ENCODE data around the gene ATP11C.

The ATP11C gene

GRCh38 chrX:139820358-139820984 is 112.4 kb downstream of the ATP11C start:
- Histone ChIP-seq H3K9me3 (ENCODE audit: control insufficient read depth, low read length) (no peaks in the 10 kb centered on the region), H3K9ac (ENCODE audit: low read length) (no peak overlapping the region), H3K4me3 (ENCODE audit: low read length) (no peak overlapping the region), H3K27me3 (ENCODE audit: control insufficient read depth, insufficient read depth, low read length) (no peaks in the 10 kb centered on the region), H3K4me1 (ENCODE audit: control insufficient read depth, insufficient read depth, low read length) (peaks cover 9% of the 10 kb centered on the region), H3K36me3 (ENCODE audit: control insufficient read depth, insufficient read depth, low read length) (no peaks in the 10 kb centered on the region)

- no peaks in the 10 kb centered on the region for H3K9me3 ChIP-seq (ENCODE audit: control insufficient read depth, low read length)
- no peak overlapping the region for H3K4me3 ChIP-seq (ENCODE audit: low read length)
- H3K27me3 ChIP-seq (ENCODE audit: control insufficient read depth, insufficient read depth, low read length), result no peaks in the 10 kb centered on the region
- H3K4me1 ChIP-seq (ENCODE audit: control insufficient read depth, insufficient read depth, low read length), result peaks cover 3% of the 10 kb centered on the region
- H3K9ac ChIP-seq (ENCODE audit: low read length), result no peak overlapping the region
- no peaks in the 10 kb centered on the region for H3K36me3 ChIP-seq (ENCODE audit: control insufficient read depth, insufficient read depth, low read length)
Observed at GRCh38 chrX:139816204-139816603, 116.6 kb downstream of the ATP11C start.

- Histone ChIP-seq H3K4me1 (ENCODE audit: control insufficient read depth, insufficient read depth, low read length) (peaks cover 3% of the 10 kb centered on the region), H3K36me3 (ENCODE audit: control insufficient read depth, insufficient read depth, low read length) (no peaks in the 10 kb centered on the region), H3K9me3 (ENCODE audit: control insufficient read depth, low read length) (no peaks in the 10 kb centered on the region), H3K4me3 (ENCODE audit: low read length) (no peak overlapping the region), H3K9ac (ENCODE audit: low read length) (no peak overlapping the region), H3K27me3 (ENCODE audit: control insufficient read depth, insufficient read depth, low read length) (no peaks in the 10 kb centered on the region)
Observed at GRCh38 chrX:139815771-139816170, 117.1 kb downstream of the ATP11C start.

GRCh38 chrX:139811942-139812629 is 120.8 kb downstream of the ATP11C start:
- Histone ChIP-seq H3K4me3 (ENCODE audit: low read length) (no peak overlapping the region), H3K4me1 (ENCODE audit: control insufficient read depth, insufficient read depth, low read length) (peaks cover 3% of the 10 kb centered on the region), H3K9ac (ENCODE audit: low read length) (no peak overlapping the region), H3K9me3 (ENCODE audit: control insufficient read depth, low read length) (no peaks in the 10 kb centered on the region), H3K36me3 (ENCODE audit: control insufficient read depth, insufficient read depth, low read length) (no peaks in the 10 kb centered on the region), H3K27me3 (ENCODE audit: control insufficient read depth, insufficient read depth, low read length) (no peaks in the 10 kb centered on the region)

GRCh38 chrX:139804482-139804881 is 128.4 kb downstream of the ATP11C start:
- H3K9ac ChIP-seq (ENCODE audit: low read length), result no peak overlapping the region

GRCh38 chrX:139803224-139803623 is 129.6 kb downstream of the ATP11C start:
- Histone ChIP-seq H3K4me1 (ENCODE audit: control insufficient read depth, insufficient read depth, low read length) (no peaks in the 10 kb centered on the region), H3K9me3 (ENCODE audit: control insufficient read depth, low read length) (no peaks in the 10 kb centered on the region), H3K27me3 (ENCODE audit: control insufficient read depth, insufficient read depth, low read length) (no peaks in the 10 kb centered on the region), H3K36me3 (ENCODE audit: control insufficient read depth, insufficient read depth, low read length) (no peaks in the 10 kb centered on the region), H3K4me3 (ENCODE audit: low read length) (no peak overlapping the region), H3K9ac (ENCODE audit: low read length) (no peak overlapping the region)

More at GRCh38 chrX:139804482-139804881, 128.4 kb downstream of the ATP11C start:
- Histone ChIP-seq H3K4me3 (ENCODE audit: low read length) (no peak overlapping the region), H3K27me3 (ENCODE audit: control insufficient read depth, insufficient read depth, low read length) (no peaks in the 10 kb centered on the region), H3K4me1 (ENCODE audit: control insufficient read depth, insufficient read depth, low read length) (no peaks in the 10 kb centered on the region), H3K9me3 (ENCODE audit: control insufficient read depth, low read length) (no peaks in the 10 kb centered on the region), H3K36me3 (ENCODE audit: control insufficient read depth, insufficient read depth, low read length) (no peaks in the 10 kb centered on the region)

- H3K36me3 ChIP-seq (ENCODE audit: control insufficient read depth, insufficient read depth, low read length), result no peaks in the 10 kb centered on the region
- no peaks in the 10 kb centered on the region for H3K9me3 ChIP-seq (ENCODE audit: control insufficient read depth, low read length)
- H3K27me3 ChIP-seq (ENCODE audit: control insufficient read depth, insufficient read depth, low read length), result no peaks in the 10 kb centered on the region
- no peaks in the 10 kb centered on the region for H3K4me1 ChIP-seq (ENCODE audit: control insufficient read depth, insufficient read depth, low read length)
- no peak overlapping the region for H3K9ac ChIP-seq (ENCODE audit: low read length)
- H3K4me3 ChIP-seq (ENCODE audit: low read length), result no peak overlapping the region
Observed at GRCh38 chrX:139802048-139802447, 130.8 kb downstream of the ATP11C start.

GRCh38 chrX:139801397-139801813 is 131.4 kb downstream of the ATP11C start:
- Histone ChIP-seq H3K9ac (ENCODE audit: low read length) (no peak overlapping the region), H3K4me1 (ENCODE audit: control insufficient read depth, insufficient read depth, low read length) (no peaks in the 10 kb centered on the region), H3K36me3 (ENCODE audit: control insufficient read depth, insufficient read depth, low read length) (no peaks in the 10 kb centered on the region), H3K27me3 (ENCODE audit: control insufficient read depth, insufficient read depth, low read length) (no peaks in the 10 kb centered on the region), H3K9me3 (ENCODE audit: control insufficient read depth, low read length) (no peaks in the 10 kb centered on the region), H3K4me3 (ENCODE audit: low read length) (no peak overlapping the region)

GRCh38 chrX:139798701-139799100 is 134.2 kb downstream of the ATP11C start:
- no peak overlapping the region for H3K9ac ChIP-seq (ENCODE audit: low read length)
- H3K27me3 ChIP-seq (ENCODE audit: control insufficient read depth, insufficient read depth, low read length), result no peaks in the 10 kb centered on the region
- H3K9me3 ChIP-seq (ENCODE audit: control insufficient read depth, low read length), result no peaks in the 10 kb centered on the region
- H3K36me3 ChIP-seq (ENCODE audit: control insufficient read depth, insufficient read depth, low read length), result no peaks in the 10 kb centered on the region
- no peaks in the 10 kb centered on the region for H3K4me1 ChIP-seq (ENCODE audit: control insufficient read depth, insufficient read depth, low read length)
- no peak overlapping the region for H3K4me3 ChIP-seq (ENCODE audit: low read length)

GRCh38 chrX:139795196-139795595 is 137.7 kb downstream of the ATP11C start:
- Histone ChIP-seq H3K4me1 (ENCODE audit: control insufficient read depth, insufficient read depth, low read length) (no peaks in the 10 kb centered on the region), H3K9me3 (ENCODE audit: control insufficient read depth, low read length) (no peaks in the 10 kb centered on the region), H3K27me3 (ENCODE audit: control insufficient read depth, insufficient read depth, low read length) (no peaks in the 10 kb centered on the region), H3K9ac (ENCODE audit: low read length) (no peak overlapping the region), H3K4me3 (ENCODE audit: low read length) (no peak overlapping the region), H3K36me3 (ENCODE audit: control insufficient read depth, insufficient read depth, low read length) (no peaks in the 10 kb centered on the region)

- Histone ChIP-seq H3K4me3 (ENCODE audit: low read length) (no peak overlapping the region), H3K27me3 (ENCODE audit: control insufficient read depth, insufficient read depth, low read length) (no peaks in the 10 kb centered on the region), H3K36me3 (ENCODE audit: control insufficient read depth, insufficient read depth, low read length) (no peaks in the 10 kb centered on the region), H3K9ac (ENCODE audit: low read length) (no peak overlapping the region), H3K9me3 (ENCODE audit: control insufficient read depth, low read length) (no peaks in the 10 kb centered on the region), H3K4me1 (ENCODE audit: control insufficient read depth, insufficient read depth, low read length) (no peaks in the 10 kb centered on the region)
Observed at GRCh38 chrX:139787601-139788000, 145.3 kb downstream of the ATP11C start.

GRCh38 chrX:139784807-139785206 is 148.0 kb downstream of the ATP11C start:
- H3K36me3 ChIP-seq (ENCODE audit: control insufficient read depth, insufficient read depth, low read length), result no peaks in the 10 kb centered on the region
- no peaks in the 10 kb centered on the region for H3K27me3 ChIP-seq (ENCODE audit: control insufficient read depth, insufficient read depth, low read length)
- H3K4me3 ChIP-seq (ENCODE audit: low read length), result no peak overlapping the region
- H3K9ac ChIP-seq (ENCODE audit: low read length), result no peak overlapping the region
- no peaks in the 10 kb centered on the region for H3K4me1 ChIP-seq (ENCODE audit: control insufficient read depth, insufficient read depth, low read length)
- no peaks in the 10 kb centered on the region for H3K9me3 ChIP-seq (ENCODE audit: control insufficient read depth, low read length)

Measured in mucosa of stomach (tissue), 1 donor.